Fibroblast of villous mesenchyme (primary cell): ENCODE data around the gene CDS2. TPM values are rescaled to one million over a fixed set of nuclear protein-coding genes. Genes with fewer than 3 reads are reported as not detected.

ENCODE experiments used
- DNase-seq: peaks from one replicate; pipeline ENCODE4 v3.0.0-alpha.2; 2010; ENCODE audit warnings: low read depth
- H3K4me3 ChIP-seq: 2 replicates; pipeline ENCODE4 v1.5.1; 2011; ENCODE audit warnings: low read depth, mild to moderate bottlenecking, low read length
- CTCF ChIP-seq: IDR thresholded peaks from 2 replicates; pipeline ENCODE4 v1.5.1; 2012; ENCODE audit warnings: low read depth, mild to moderate bottlenecking, low read length; ENCODE audit not compliant: insufficient read depth
- total RNA-seq: library from RNA; depleted of rRNA; stranded (reverse); fragments of >200 nt; gene quantifications from 2 replicates; pipeline ENCODE4 v1.2.3, GENCODE V29; 2012

Gene CDS2
- total RNA-seq: 20.9 and 32.4 TPM in 2 replicates

- peak within 1 kb of the TSS; percentile 87 for H3K4me3 ChIP-seq
- TF ChIP-seq CTCF: peak; percentile 43
- peak; percentile 99 for DNase-seq
Observed at GRCh38 chr20:5126512-5127203, at the start of gene CDS2. TSS of gene CDS2 (plus strand) at chr20:5127008. CDS start at chr20:5127093, 85 bp downstream.

GRCh38 chr20:5077761-5078387, 48.9 kb upstream of the CDS2 start:
- DNase-seq: no peak
- H3K4me3 ChIP-seq: peak overlapping the region; percentile 17
- no peak for TF ChIP-seq CTCF

- DNase-seq: peak; percentile 78
- no peak for TF ChIP-seq CTCF
- peak overlapping the region; percentile 17 for H3K4me3 ChIP-seq
Observed at GRCh38 chr20:5078399-5078958, 48.3 kb upstream of the CDS2 start.

- no peak for TF ChIP-seq CTCF
- H3K4me3 ChIP-seq: no peak overlapping the region
- DNase-seq: peak; percentile 83
Observed at GRCh38 chr20:5080384-5080877, 46.4 kb upstream of the CDS2 start.

- no peak for TF ChIP-seq CTCF
- DNase-seq: no peak
- H3K4me3 ChIP-seq: no peak overlapping the region
Observed at GRCh38 chr20:5085380-5085779, 41.4 kb upstream of the CDS2 start.

- no peak for TF ChIP-seq CTCF
- no peak for DNase-seq
- H3K4me3 ChIP-seq: no peak overlapping the region
Observed at GRCh38 chr20:5088688-5089087, 38.1 kb upstream of the CDS2 start.
